Esophagus squamous epithelium (tissue), 5 donors: ENCODE measurements around the gene MYL9. TPM values are rescaled to one million over a fixed set of nuclear protein-coding genes. Genes with fewer than 3 reads are reported as not detected.
A peak's percentile ranks its signal among the peaks of the same experiment; 100 is the strongest.
"Not testable (repeated sequence)": the region's sequence is repeated elsewhere in the genome, so short reads cannot be mapped to it uniquely, and the experiment has no call there.

ENCODE experiments used
- DNase-seq: peaks from one replicate; lab custom pipeline; 2025; lab: John Stamatoyannopoulos, UW
- H3K27ac ChIP-seq, 4 donors: fragments of 200-600 bp; sonication (generic); one replicate each; pipeline ENCODE4 v1.5.1; 2016 to 2019; ENCODE audit warnings: mild to moderate bottlenecking in 1 of 4
- H3K27me3 ChIP-seq, 4 donors: fragments of 200-600 bp; sonication (generic); 1 replicate in 3 of 4; 2 replicates in 1 of 4; pipeline versions ENCODE4 v1.5.1 to v1.6.0; 2017 to 2021; ENCODE audit warnings: antibody characterized with exemption in 1 of 4
- H3K36me3 ChIP-seq, 3 donors: fragments of 200-600 bp; sonication (generic); one replicate each; pipeline ENCODE4 v1.5.1; 2016 to 2019
- H3K4me1 ChIP-seq, 3 donors: fragments of 200-600 bp; sonication (generic); one replicate each; pipeline ENCODE4 v1.5.1; 2017 to 2019
- H3K4me3 ChIP-seq, 4 donors: fragments of 200-600 bp; sonication (generic); 1 replicate in 3 of 4; 2 replicates in 1 of 4; pipeline ENCODE4 v1.5.1; 2016 to 2019; ENCODE audit warnings: mild to moderate bottlenecking in 2 of 4, moderate library complexity in 1 of 4
- H3K9me3 ChIP-seq, 3 donors: fragments of 200-600 bp; sonication (generic); one replicate each; pipeline ENCODE4 v1.5.1; 2016 to 2019
- CTCF ChIP-seq, 6 experiments: fragments of 450-650 bp in 4 of 6; fragments of 200-600 bp in 2 of 6; sonication (generic) in 2 of 6; IDR thresholded peaks; one replicate each; pipeline ENCODE4 v1.5.1; 2016 to 2019; ENCODE audit warnings: antibody characterized with exemption in 6 of 6, mild to moderate bottlenecking in 4 of 6, moderate library complexity in 4 of 6
- POLR2A ChIP-seq, 4 donors: fragments of 450-650 bp; IDR thresholded peaks; one replicate each; pipeline ENCODE4 v1.6.1; 2017; ENCODE audit warnings: antibody characterized with exemption in 4 of 4, mild to moderate bottlenecking in 4 of 4, moderate library complexity in 3 of 4
- WGBS, 2 donors: methylation state at CpG; one replicate each; pipeline ENCODE4 v1.1.5; 2018; 5-methylcytosine and 5-hydroxymethylcytosine counted together
- intact Hi-C: fragments of 100-400 bp; cut with DNase I; formaldehyde crosslinking; loops from one replicate; pipeline ENCODE4 v1.15.0; 2022
- total RNA-seq, 4 donors: library from RNA; depleted of rRNA; stranded (reverse); fragments of >200 nt; gene quantifications; one replicate each; pipeline ENCODE4 v1.1.0, GENCODE V29; 2016
- donor health status: DM: yes; HTN: yes; CAD: no.

The MYL9 gene
- total RNA-seq, 4 donors from 2014 or later: 10.7 to 313 (median 60.7) TPM

GRCh38 chr20:36519944-36520343 lies 21.4 kb upstream of the MYL9 start:
- Histone ChIP-seq H3K36me3 (peaks cover 0 to 92% (median 6%) of the 10 kb centered on the region in 3 donors), H3K9me3 (no peaks in the 10 kb centered on the region), H3K4me3 (no peak overlapping the region), H3K27ac (peak overlapping the region in 1 of 4 donors; percentile 21), H3K4me1 (peaks cover 0 to 21% (median 0%) of the 10 kb centered on the region in 3 donors), H3K27me3 (no peaks in the 10 kb centered on the region)
- WGBS, 2 donors: 89 to 97% methylated on average over 2 of the region's 2 CpGs
- no peak for TF ChIP-seq POLR2A (IDR thresholded peaks at IDR 0.05)
- no peak for TF ChIP-seq CTCF (IDR thresholded peaks at IDR 0.05)
- intact Hi-C loops: no loop called here
- DNase-seq: no peak

GRCh38 chr20:36521526-36521925 lies 19.8 kb upstream of the MYL9 start:
- Histone ChIP-seq H3K36me3 (peaks cover 12 to 93% (median 13%) of the 10 kb centered on the region in 3 donors), H3K4me1 (peaks cover 0 to 21% (median 0%) of the 10 kb centered on the region in 3 donors), H3K27ac (peak overlapping the region in 1 of 4 donors; percentile 29), H3K4me3 (no peak overlapping the region), H3K27me3 (no peaks in the 10 kb centered on the region), H3K9me3 (no peaks in the 10 kb centered on the region)
- TF ChIP-seq CTCF (IDR thresholded peaks at IDR 0.05) (no peak), POLR2A (IDR thresholded peaks at IDR 0.05) (no peak)
- intact Hi-C loops: no loop called here
- WGBS, 2 donors: 73 to 89% methylated on average over 1 of the region's 1 CpG
- DNase-seq: no peak

- H3K4me3 ChIP-seq, DNase-seq, intact Hi-C loops, H3K9me3 ChIP-seq, H3K27me3 ChIP-seq: not testable (repeated sequence)
- WGBS, 2 donors: 91 to 97% methylated on average over 7 of the region's 7 CpGs
- peaks cover 19 to 93% (median 21%) of the 10 kb centered on the region in 3 donors for H3K36me3 ChIP-seq
- H3K4me1 ChIP-seq: peaks cover 0 to 21% (median 0%) of the 10 kb centered on the region in 3 donors
- H3K27ac ChIP-seq: peak overlapping the region in 2 of 4 donors; percentile 23 to 29
These were observed 18.9 kb upstream of the MYL9 start for GRCh38 chr20:36522412-36522811.

- H3K9me3 ChIP-seq: no peaks in the 10 kb centered on the region
- intact Hi-C loops: no loop called here
- H3K27ac ChIP-seq: peak overlapping the region in 2 of 4 donors; percentile 29 to 39
- H3K36me3 ChIP-seq: peaks cover 23 to 95% (median 25%) of the 10 kb centered on the region in 3 donors
- TF ChIP-seq CTCF (IDR thresholded peaks at IDR 0.05) (no peak), POLR2A (IDR thresholded peaks at IDR 0.05) (no peak)
- no peak for DNase-seq
- H3K4me3 ChIP-seq: no peak overlapping the region
- H3K4me1 ChIP-seq: peaks cover 0 to 21% (median 0%) of the 10 kb centered on the region in 3 donors
- H3K27me3 ChIP-seq: no peaks in the 10 kb centered on the region
- WGBS, 2 donors: 58 to 66% methylated on average over 3 of the region's 3 CpGs
These were observed 18.0 kb upstream of the MYL9 start for GRCh38 chr20:36523341-36523740.

- H3K36me3 ChIP-seq: peaks cover 23 to 77% (median 25%) of the 10 kb centered on the region in 3 donors
These were observed 15.5 kb upstream of the MYL9 start for GRCh38 chr20:36525620-36526365.

More at GRCh38 chr20:36525620-36526365, 15.5 kb upstream of the MYL9 start:
- intact Hi-C loops: no loop called here
- Histone ChIP-seq H3K9me3 (no peaks in the 10 kb centered on the region), H3K27ac (peak overlapping the region; percentile 4 to 75 (median 62)), H3K4me3 (no peak overlapping the region), H3K27me3 (no peaks in the 10 kb centered on the region), H3K4me1 (peaks cover 0 to 10% (median 0%) of the 10 kb centered on the region in 3 donors)
- TF ChIP-seq CTCF (IDR thresholded peaks at IDR 0.05): no peak
- TF ChIP-seq POLR2A (IDR thresholded peaks at IDR 0.05): no peak
- DNase-seq: no peak
- WGBS, 2 donors: 83 to 95% methylated on average over 2 to 15 of the region's 17 CpGs
